DOHH2 (cell line): ENCODE measurements around the gene BRAP.
"Not testable (repeated sequence)": the region's sequence is repeated elsewhere in the genome, so short reads cannot be mapped to it uniquely, and the experiment has no call there.

ENCODE experiments used
- H3F3A ChIP-seq: fragments of 200-600 bp; sonication (generic), shearing (Covaris generic); 2 replicates; pipeline ENCODE4 v1.6.0; 2016; ENCODE audit warnings: antibody characterized with exemption, mild to moderate bottlenecking; ENCODE audit not compliant: control insufficient read depth, insufficient read depth
- H3K27ac ChIP-seq: fragments of 200-600 bp; sonication (generic); 2 replicates; pipeline ENCODE4 v1.5.1; 2014; ENCODE audit warnings: low read depth, mild to moderate bottlenecking, low read length, moderate library complexity
- H3K27me3 ChIP-seq: fragments of 200-600 bp; sonication (generic); 2 replicates; pipeline ENCODE4 v1.6.1; 2014; ENCODE audit warnings: mild to moderate bottlenecking, low read length, mixed read lengths; ENCODE audit not compliant: control insufficient read depth
- H3K36me3 ChIP-seq: fragments of 200-600 bp; sonication (generic); 2 replicates; pipeline ENCODE4 v1.6.1; 2014; ENCODE audit warnings: mild to moderate bottlenecking, low read length, moderate library complexity, mixed read lengths; ENCODE audit not compliant: control insufficient read depth
- H3K4me1 ChIP-seq: fragments of 200-600 bp; sonication (generic); 2 replicates; pipeline ENCODE4 v1.6.1; 2014; ENCODE audit warnings: mild to moderate bottlenecking, low read length, mixed read lengths; ENCODE audit not compliant: control insufficient read depth
- H3K4me2 ChIP-seq: fragments of 200-600 bp; sonication (generic); 2 replicates; pipeline ENCODE4 v1.6.0; 2014; ENCODE audit warnings: mild to moderate bottlenecking, low read length, moderate library complexity
- H3K4me3 ChIP-seq: fragments of 200-600 bp; sonication (generic); 2 replicates; pipeline ENCODE4 v1.5.1; 2014; ENCODE audit warnings: mild to moderate bottlenecking, low read length, mixed read lengths
- H3K79me2 ChIP-seq: fragments of 200-600 bp; sonication (generic); 2 replicates; pipeline ENCODE4 v1.6.1; 2014; ENCODE audit warnings: mild to moderate bottlenecking, low read length, mixed read lengths; ENCODE audit not compliant: control insufficient read depth
- H3K9me2 ChIP-seq: fragments of 200-600 bp; sonication (generic); replicated peaks from 2 replicates; pipeline ENCODE4 v1.6.1; 2014; ENCODE audit warnings: mild to moderate bottlenecking, low read length, mixed read lengths; ENCODE audit not compliant: control insufficient read depth
- H3K9me3 ChIP-seq: fragments of 200-600 bp; sonication (generic); 2 replicates; pipeline ENCODE4 v1.6.1; 2014; ENCODE audit warnings: antibody characterized with exemption, low read length, mixed read lengths; ENCODE audit not compliant: control insufficient read depth, insufficient read depth
- H4K20me1 ChIP-seq: fragments of 200-600 bp; sonication (generic); 2 replicates; pipeline ENCODE4 v1.6.0; 2014; ENCODE audit warnings: low read depth, mild to moderate bottlenecking, antibody characterized with exemption, low read length, moderate library complexity; ENCODE audit not compliant: control insufficient read depth, insufficient read depth
- CTCF ChIP-seq: fragments of 200-600 bp; sonication (generic); IDR thresholded peaks from one replicate; pipeline ENCODE4 v1.5.1; 2014; ENCODE audit warnings: antibody characterized with exemption, mild to moderate bottlenecking, low read depth, low read length; ENCODE audit not compliant: poor library complexity, severe bottlenecking
- EZH2phosphoT487 ChIP-seq: fragments of 200-600 bp; sonication (generic); IDR thresholded peaks from 2 replicates; pipeline ENCODE4 v1.6.1; 2017; ENCODE audit warnings: borderline replicate concordance, mild to moderate bottlenecking, antibody characterized with exemption, low read length, moderate library complexity, mixed read lengths

BRAP gene

GRCh38 chr12:111656016-111656415 lies 29.7 kb downstream of the BRAP start:
- H3K9me2 ChIP-seq = no peaks in the 10 kb centered on the region
- no peak overlapping the region for H3K4me2 ChIP-seq
- H3K79me2 ChIP-seq = no peaks in the 10 kb centered on the region
- no peaks in the 10 kb centered on the region for H3K27me3 ChIP-seq
- H3K9me3 ChIP-seq = no peaks in the 10 kb centered on the region
- TF ChIP-seq CTCF (no peak), EZH2phosphoT487 (no peak)
- H3F3A ChIP-seq = no peaks in the 10 kb centered on the region
- H4K20me1 ChIP-seq = no peaks in the 10 kb centered on the region
- H3K4me1 ChIP-seq = no peaks in the 10 kb centered on the region
- no peak overlapping the region for H3K4me3 ChIP-seq
- H3K36me3 ChIP-seq = peaks cover 73% of the 10 kb centered on the region
- H3K27ac ChIP-seq = no peak overlapping the region

GRCh38 chr12:111655356-111655755 lies 30.4 kb downstream of the BRAP start:
- no peaks in the 10 kb centered on the region for H3F3A ChIP-seq
- no peaks in the 10 kb centered on the region for H3K79me2 ChIP-seq
- TF ChIP-seq CTCF (no peak), EZH2phosphoT487 (no peak)
- H4K20me1 ChIP-seq = no peaks in the 10 kb centered on the region
- no peaks in the 10 kb centered on the region for H3K27me3 ChIP-seq
- H3K9me2 ChIP-seq = no peaks in the 10 kb centered on the region
- H3K9me3 ChIP-seq = no peaks in the 10 kb centered on the region
- peaks cover 79% of the 10 kb centered on the region for H3K36me3 ChIP-seq
- no peaks in the 10 kb centered on the region for H3K4me1 ChIP-seq
- no peak overlapping the region for H3K4me2 ChIP-seq
- H3K27ac ChIP-seq = no peak overlapping the region
- no peak overlapping the region for H3K4me3 ChIP-seq

GRCh38 chr12:111653596-111653995 lies 32.2 kb downstream of the BRAP start:
- Histone ChIP-seq H3F3A (no peaks in the 10 kb centered on the region), H3K4me1 (no peaks in the 10 kb centered on the region), H3K27ac (no peak overlapping the region), H4K20me1 (no peaks in the 10 kb centered on the region), H3K4me2 (no peak overlapping the region), H3K9me2 (no peaks in the 10 kb centered on the region), H3K27me3 (no peaks in the 10 kb centered on the region), H3K36me3 (peaks cover 77% of the 10 kb centered on the region), H3K4me3 (no peak overlapping the region), H3K9me3 (no peaks in the 10 kb centered on the region), H3K79me2 (no peaks in the 10 kb centered on the region)
- TF ChIP-seq EZH2phosphoT487 (no peak), CTCF (no peak)

GRCh38 chr12:111652530-111652929 lies 33.2 kb downstream of the BRAP start:
- H3K9me3 ChIP-seq, H3K4me3 ChIP-seq, H3F3A ChIP-seq, H3K9me2 ChIP-seq, H4K20me1 ChIP-seq, H3K79me2 ChIP-seq, H3K27ac ChIP-seq, H3K4me2 ChIP-seq, H3K4me1 ChIP-seq, H3K27me3 ChIP-seq: not testable (repeated sequence)
- peaks cover 70% of the 10 kb centered on the region for H3K36me3 ChIP-seq
